HCT116 (cell line): Measurements from ENCODE around the gene ZNF384.

Experiments used
- CTCF ChIP-seq, 3 experiments: fragments of 200-600 bp in 1 of 3; sonication (generic) in 1 of 3; IDR thresholded peaks in 2 of 3; conservative IDR thresholded peaks in 1 of 3; 2 replicates each; pipeline ENCODE4 v1.5.1; 2012 to 2017; ENCODE audit warnings: low read depth in 2 of 3, low read length in 2 of 3, antibody characterized with exemption in 1 of 3, borderline replicate concordance in 1 of 3, control low read depth in 1 of 3, mild to moderate bottlenecking in 1 of 3, mixed read lengths in 1 of 3, mixed run types in 1 of 3, moderate library complexity in 1 of 3; ENCODE audit not compliant: insufficient read depth in 1 of 3
- EGR1 ChIP-seq: IDR thresholded peaks from 2 replicates; pipeline ENCODE4 v1.6.1; 2012; ENCODE audit warnings: low read depth
- ELF1 ChIP-seq: IDR thresholded peaks from 2 replicates; pipeline ENCODE4 v1.6.1; 2012; ENCODE audit warnings: low read depth, borderline replicate concordance
- POLR2A ChIP-seq: IDR thresholded peaks from 2 replicates; pipeline ENCODE4 v1.7.0; 2011; ENCODE audit warnings: borderline replicate concordance; ENCODE audit not compliant: insufficient read depth, insufficient read length; ENCODE audit errors: extremely low read depth
- POLR2AphosphoS5 ChIP-seq: IDR thresholded peaks from 2 replicates; pipeline ENCODE4 v1.6.1; 2011; ENCODE audit warnings: mild to moderate bottlenecking, low read depth, low read length, moderate library complexity
- YY1 ChIP-seq: IDR thresholded peaks from 2 replicates; pipeline ENCODE4 v1.6.1; 2011; ENCODE audit warnings: low read length, low read depth, moderate library complexity, mild to moderate bottlenecking; ENCODE audit not compliant: insufficient replicate concordance; ENCODE audit errors: extremely low read depth
- ZFX ChIP-seq: fragments of 450-650 bp; IDR thresholded peaks from 2 replicates; pipeline ENCODE4 v1.6.1; 2017

- TF ChIP-seq CTCF (IDR thresholded peaks at IDR 0.05 in 2 of 3, conservative IDR thresholded peaks at IDR 0.05 in 1 of 3; ENCODE audit: borderline replicate concordance in 1 of 3, insufficient read depth in 1 of 3, low read depth in 2 of 3, low read length in 2 of 3) (no peak), EGR1 (no peak), ELF1 (no peak), POLR2AphosphoS5 (no peak), ZFX (no peak), YY1 (no peak), POLR2A (no peak)
Measured at GRCh38 chr12:6632026-6632983, 56.9 kb downstream of the ZNF384 start.
